Right ventricle myocardium superior (tissue), 1 donor: Measurements from ENCODE around the gene ATG5. TPM values are rescaled to one million over a fixed set of nuclear protein-coding genes. Genes with fewer than 3 reads are reported as not detected.
"Not testable (repeated sequence)": the region's sequence is repeated elsewhere in the genome, so short reads cannot be mapped to it uniquely, and the experiment has no call there.

Source experiments
- ATAC-seq: fragments of 200-7000 bp; cut with Tn5 transposase; one replicate; pipeline ENCODE4 v1.9.1; 2020; ENCODE audit warnings: mild to moderate bottlenecking; ENCODE audit not compliant: poor library complexity
- DNase-seq: peaks from one replicate; pipeline ENCODE4 v3.0.0-alpha.2; 2020
- intact Hi-C: fragments of 100-400 bp; cut with DNase I; formaldehyde crosslinking; loops from one replicate; pipeline ENCODE4 v1.11.2; 2022
- total RNA-seq: library from RNA; stranded (reverse); fragmentation: NEBNext Ultra II Directional; extraction: Animal tissue kit (Norgen Biotek cat#: 25700); gene quantifications from one replicate; pipeline ENCODE4 v1.2.1, GENCODE V29; 2021
- donor health status: DM: no; HTN: yes; CAD: no; lungs with severe emphysema.

Gene ATG5
- total RNA-seq, 1 donor from 2014 or later: 14.8 TPM

- intact Hi-C loops: no loop called here
- ATAC-seq: no peak
- DNase-seq: no peak
Observed at GRCh38 chr6:106243261-106243660, 82.3 kb downstream of the ATG5 start.

- DNase-seq (no peak), ATAC-seq (no peak)
- intact Hi-C loops: no loop called here
Observed at GRCh38 chr6:106241498-106241897, 84.1 kb downstream of the ATG5 start.

GRCh38 chr6:106237286-106237685 is 88.3 kb downstream of the ATG5 start:
- ATAC-seq (no peak), DNase-seq (no peak)
- intact Hi-C loops: no loop called here

DNA sequence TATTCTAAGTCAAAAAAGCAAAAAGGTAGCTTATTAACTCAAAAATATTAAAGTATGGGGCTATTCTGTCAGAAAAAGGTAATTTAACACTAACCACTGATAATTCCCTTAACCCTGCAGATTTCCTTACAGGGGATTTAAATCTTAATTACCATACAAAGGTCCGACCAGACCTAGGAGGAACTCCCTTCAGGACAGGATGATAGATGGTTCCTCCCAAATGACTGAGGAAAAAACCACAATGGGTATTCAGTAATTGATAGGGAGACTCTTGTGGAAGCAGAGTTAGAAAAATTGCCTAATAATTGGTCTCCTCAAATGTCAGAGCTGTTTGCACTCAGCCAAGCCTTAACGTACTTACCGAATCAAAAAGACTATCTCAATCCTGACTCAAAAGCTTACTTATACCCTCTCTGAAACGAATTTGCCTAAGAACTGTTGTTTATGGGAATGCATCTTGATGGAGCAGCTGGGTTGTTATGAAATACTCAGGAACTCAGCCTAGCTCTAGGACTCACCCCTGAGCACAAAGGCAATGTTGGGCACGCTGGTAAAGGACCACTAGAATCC is 95.6 kb downstream of the ATG5 start:
- ATAC-seq: not testable (repeated sequence)
- intact Hi-C loops: loop anchor here (10.0 kb wide), 1 partner anchor 135 kb away; no protein-coding TSS in a partner anchor

GRCh38 chr6:106227612-106228507 is 97.7 kb downstream of the ATG5 start:
- DNase-seq (no peak), ATAC-seq (no peak)
- intact Hi-C loops: loop anchor here (10.0 kb wide), 1 partner anchor 133 kb away; no protein-coding TSS in a partner anchor

More for the DNA sequence above, 95.6 kb downstream of the ATG5 start:
- DNase-seq: not testable (repeated sequence)

DNA sequence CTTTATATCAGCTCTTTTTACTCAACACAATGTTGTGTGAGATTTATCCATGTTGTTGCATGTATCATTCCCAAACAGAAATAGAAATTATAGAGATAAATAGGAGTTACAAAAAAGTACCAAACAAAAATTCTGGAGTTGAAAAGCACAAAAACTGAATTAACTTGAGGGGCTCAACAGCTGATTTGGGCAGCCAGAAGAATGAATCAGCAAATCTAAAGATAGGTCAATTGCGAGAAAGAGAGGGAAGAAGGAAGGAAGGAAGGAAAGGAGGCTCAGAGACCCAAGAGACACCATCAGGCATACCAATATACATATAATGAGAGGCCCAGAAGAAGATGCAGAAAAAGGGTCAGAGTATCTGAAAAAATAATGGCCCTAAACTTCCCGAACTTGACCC is 98.9 kb downstream of the ATG5 start:
- no peak for ATAC-seq
- DNase-seq: no peak
- intact Hi-C loops: loop anchor here (10.0 kb wide), 1 partner anchor 132 kb away; no protein-coding TSS in a partner anchor

DNA sequence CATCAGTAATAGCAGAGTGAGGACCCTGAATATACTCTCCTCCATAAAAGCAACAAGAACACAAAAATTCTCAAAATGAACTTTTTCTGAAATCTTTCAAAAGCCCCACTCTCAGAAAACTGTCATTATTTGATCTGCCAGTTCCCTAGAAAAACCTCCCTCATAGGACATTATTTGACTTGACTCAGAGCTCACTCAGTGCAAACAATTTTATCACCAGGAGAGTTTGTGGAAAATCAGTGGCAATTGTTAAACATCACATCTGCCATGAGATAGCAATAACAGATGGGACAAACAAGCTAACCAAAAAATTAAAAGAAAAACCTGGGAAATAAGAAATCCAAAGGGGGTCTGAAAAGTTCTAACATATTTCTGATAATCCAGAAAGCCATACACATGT is 100.0 kb downstream of the ATG5 start:
- DNase-seq: no peak
- intact Hi-C loops: loop anchor here (10.0 kb wide), 1 partner anchor 131 kb away; no protein-coding TSS in a partner anchor
- no peak for ATAC-seq

DNA sequence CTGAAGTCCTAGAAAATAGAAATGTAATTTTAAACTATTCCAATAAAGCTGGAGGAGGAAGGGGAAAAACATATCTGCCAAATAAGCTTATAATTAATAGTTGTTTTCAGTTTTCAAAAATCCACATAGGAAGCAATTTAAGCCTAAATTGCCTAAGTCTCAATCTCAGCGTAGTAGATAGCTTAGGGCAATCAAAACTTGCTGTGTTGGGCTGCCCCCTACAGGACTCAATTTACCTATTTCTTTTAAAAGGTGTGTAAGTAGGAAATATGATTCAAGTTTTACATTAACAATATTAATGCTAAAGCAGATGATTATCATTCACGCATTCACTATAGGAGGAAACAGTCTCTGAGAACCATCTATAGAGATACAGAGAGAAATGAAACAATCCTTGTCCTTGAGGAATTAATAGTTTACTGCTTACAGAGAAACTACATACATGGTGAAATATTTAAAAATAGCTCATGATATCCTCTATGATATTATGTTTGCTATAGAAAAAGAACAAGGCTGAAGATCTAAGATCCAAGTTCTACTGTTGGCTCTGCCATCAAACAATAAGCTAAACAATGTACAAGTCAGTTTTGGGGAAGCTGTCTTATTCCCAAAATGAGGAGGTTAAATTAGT is 102.1 kb downstream of the ATG5 start:
- ATAC-seq (peak; percentile 65), DNase-seq (no peak)
- intact Hi-C loops: loop anchor here (5.0 to 10.0 kb wide), 3 partner anchors 129 to 791 kb away; no protein-coding TSS in a partner anchor

GRCh38 chr6:106220485-106220884 is 105.1 kb downstream of the ATG5 start:
- no peak for DNase-seq
- ATAC-seq: no peak
- intact Hi-C loops: loop anchor here (5.0 to 10.0 kb wide), 3 partner anchors 126 to 788 kb away; no protein-coding TSS in a partner anchor

DNA sequence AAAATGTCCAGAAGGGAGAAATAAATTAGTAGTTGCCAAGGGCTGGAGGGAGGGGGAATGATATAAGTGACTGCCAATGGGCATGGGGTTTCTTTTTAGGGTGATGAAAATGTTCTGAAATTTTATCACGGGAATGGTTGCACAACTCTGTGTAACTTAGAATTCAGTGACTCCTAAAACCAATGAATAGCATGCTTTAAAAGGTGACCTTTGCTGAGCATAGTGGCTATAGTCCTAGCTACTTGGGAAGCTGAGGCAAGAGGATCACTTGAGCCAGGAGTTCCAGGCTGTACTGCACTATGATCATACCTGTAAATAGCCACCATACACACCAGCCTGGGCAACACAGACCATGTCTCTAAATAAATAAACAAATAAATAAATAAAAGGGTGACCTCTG is 109.0 kb downstream of the ATG5 start:
- no peak for DNase-seq
- no peak for ATAC-seq
- intact Hi-C loops: no loop called here

- ATAC-seq: no peak
- intact Hi-C loops: no loop called here
- no peak for DNase-seq
Observed at GRCh38 chr6:106215608-106216007, 110.0 kb downstream of the ATG5 start.

DNA sequence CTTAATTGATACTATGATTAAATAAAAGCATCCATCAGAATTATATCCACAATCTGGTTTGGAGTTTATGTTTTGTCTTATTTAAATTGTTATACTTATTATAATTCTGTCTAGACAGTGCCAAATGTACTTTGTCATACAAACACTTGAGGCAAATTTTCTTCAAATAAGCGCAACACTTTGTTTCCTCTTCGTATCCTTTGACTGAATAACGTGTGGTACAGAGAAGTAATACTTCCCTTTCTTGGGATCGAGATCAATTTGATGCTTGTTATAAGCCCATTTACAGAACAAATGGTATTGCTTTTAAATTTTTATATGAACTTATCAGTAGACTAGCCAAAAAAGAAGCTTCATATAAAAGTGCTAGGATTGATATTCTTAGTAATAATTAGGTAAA is 111.0 kb downstream of the ATG5 start:
- DNase-seq: no peak
- ATAC-seq: no peak
- intact Hi-C loops: no loop called here

DNA sequence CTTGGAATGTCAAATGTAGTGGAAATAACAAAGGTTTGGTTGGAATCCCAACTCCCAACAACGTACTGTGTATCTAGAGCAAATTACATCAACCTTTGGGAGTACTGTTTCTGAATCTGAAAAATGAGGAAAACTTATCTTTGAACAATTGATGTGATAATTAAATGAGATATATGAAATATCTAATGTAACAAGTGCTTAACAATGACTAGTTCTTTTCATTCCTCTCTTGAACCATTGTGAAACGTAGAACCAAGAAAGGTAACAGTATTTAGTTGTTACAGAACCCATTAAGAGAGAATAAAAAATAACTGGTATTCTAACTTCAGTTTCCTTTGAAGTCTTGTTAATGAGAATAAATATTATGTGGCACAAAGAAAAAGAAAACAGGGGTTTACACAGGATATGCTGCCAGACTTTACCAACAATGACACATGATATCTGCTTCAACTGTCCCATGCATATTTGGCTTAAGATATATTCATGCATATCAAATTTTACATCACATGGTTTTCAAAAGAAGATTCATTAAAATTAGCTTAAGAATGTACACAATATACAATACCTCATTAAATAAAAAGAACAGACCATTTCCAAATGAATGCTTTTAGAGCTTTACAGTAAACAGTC is 111.8 kb downstream of the ATG5 start:
- DNase-seq (no peak), ATAC-seq (no peak)
- intact Hi-C loops: no loop called here

DNA sequence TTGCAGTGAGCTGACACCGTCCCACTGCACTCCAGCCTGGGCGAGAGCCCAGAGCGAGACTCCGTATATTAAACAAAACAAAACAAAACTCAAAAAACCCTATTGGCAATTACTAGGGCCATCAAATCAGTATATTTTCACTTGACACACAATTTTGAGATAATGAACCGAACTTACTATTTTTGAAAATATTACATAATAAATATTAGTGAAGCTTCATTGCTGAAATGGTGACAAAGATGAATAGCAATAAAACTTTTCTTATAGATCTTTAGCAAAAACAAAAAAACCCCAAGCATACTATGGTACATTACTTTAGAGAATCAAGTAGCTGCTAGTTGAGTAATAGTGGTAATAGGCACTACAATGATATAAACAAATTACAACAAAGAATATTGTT is 113.0 kb downstream of the ATG5 start:
- intact Hi-C loops: no loop called here
- ATAC-seq: no peak
- no peak for DNase-seq

GRCh38 chr6:106206905-106207304 is 118.7 kb downstream of the ATG5 start:
- ATAC-seq (no peak), DNase-seq (no peak)
- intact Hi-C loops: no loop called here

GRCh38 chr6:106204961-106205360 is 120.6 kb downstream of the ATG5 start:
- no peak for ATAC-seq
- intact Hi-C loops: no loop called here

DNA sequence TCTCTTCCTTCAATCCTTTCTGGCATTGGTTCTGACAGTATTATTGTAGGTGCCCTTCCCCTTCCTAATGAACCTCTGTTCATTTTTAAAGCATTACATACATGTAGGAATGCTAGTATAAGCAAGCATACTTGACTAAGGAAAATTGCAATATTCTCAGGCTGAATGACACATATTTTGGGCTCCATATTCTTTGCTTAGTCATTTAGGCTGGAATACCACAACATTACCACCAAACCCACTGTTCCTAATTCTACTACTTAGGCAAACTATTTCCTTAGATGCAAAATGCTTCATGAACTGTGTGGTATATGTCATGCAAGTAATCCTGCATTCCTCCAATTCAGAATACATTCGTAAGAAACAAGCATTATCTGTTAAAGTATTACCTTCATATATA is 125.6 kb downstream of the ATG5 start:
- no peak for ATAC-seq
- DNase-seq: no peak
- intact Hi-C loops: no loop called here

More at GRCh38 chr6:106204961-106205360, 120.6 kb downstream of the ATG5 start:
- no peak for DNase-seq

- no peak for DNase-seq
- intact Hi-C loops: no loop called here
- no peak for ATAC-seq
Observed at GRCh38 chr6:106199331-106199730, 126.2 kb downstream of the ATG5 start.

DNA sequence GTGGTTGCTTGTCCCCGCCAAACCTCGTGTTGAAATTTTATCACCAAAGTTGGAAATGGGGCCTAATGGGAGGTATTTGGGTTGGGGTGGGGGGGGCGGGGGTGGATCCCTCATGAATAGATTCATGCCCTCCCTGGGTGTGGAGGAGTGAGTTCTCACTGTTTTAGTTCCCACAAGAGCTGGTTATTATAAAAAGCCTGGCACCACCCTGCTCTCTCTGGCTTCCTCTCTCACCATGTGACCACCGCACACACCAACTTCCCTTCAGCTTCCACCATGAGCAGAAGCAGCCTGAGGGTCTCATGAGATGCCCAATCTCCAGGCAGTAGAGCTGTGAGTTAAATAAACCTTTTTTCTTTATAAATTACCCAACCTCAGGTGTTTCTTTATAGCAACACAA is 128.1 kb downstream of the ATG5 start:
- intact Hi-C loops: no loop called here
- ATAC-seq: no peak

More for the DNA sequence above, 128.1 kb downstream of the ATG5 start:
- DNase-seq: no peak
